ENCODE results near the gene KIR3DL3.
"Not testable (repeated sequence)": the region's sequence is repeated elsewhere in the genome, so short reads cannot be mapped to it uniquely, and the experiment has no call there.

Gene KIR3DL3

DNA sequence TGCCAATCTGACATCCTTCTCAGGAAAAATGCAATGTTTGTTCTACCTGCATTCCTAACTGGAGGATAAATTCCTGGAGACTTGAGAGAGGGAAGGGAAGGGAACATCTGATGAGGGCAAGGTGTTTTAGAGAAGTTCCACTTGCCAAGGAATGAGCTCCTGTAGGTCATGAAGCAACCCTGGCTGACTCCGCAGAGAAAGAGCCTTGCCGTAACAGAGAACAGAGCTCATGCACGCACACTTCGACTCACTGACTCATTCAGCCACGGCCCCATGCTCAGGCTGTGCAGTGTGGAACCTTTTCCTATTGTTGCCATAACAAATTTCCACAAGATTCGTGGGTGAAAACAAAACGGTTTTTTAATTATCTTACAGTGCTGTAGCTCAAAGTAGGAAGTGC, 54.7 kb downstream of the KIR3DL3 start:
- DNase-seq (ENCODE audit: low read depth in 2 of 2) = not testable (repeated sequence)

DNA sequence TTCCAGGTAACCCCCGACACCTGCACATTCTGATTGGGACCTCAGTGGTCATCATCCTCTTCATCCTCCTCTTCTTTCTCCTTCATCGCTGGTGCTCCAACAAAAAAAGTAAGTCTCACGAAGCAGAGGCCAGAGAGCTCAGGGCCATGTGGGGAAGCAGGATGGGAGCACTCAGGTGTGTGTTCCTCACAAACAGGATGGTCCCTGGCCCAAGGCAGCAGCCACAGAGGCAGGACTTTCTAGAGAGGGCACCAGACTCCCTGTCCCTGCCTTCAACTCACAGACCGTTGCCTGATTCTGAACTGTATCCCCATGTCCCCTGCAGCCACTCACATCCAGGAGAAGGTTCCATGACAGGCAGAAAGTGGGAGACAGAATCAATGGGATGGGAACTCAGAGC, 58.7 kb downstream of the KIR3DL3 start:
- DNase-seq (ENCODE audit: low read depth in 2 of 2) = not testable (repeated sequence)
